Calu3 (cell line): ENCODE results near the gene RTKN. TPM values are rescaled to one million over a fixed set of nuclear protein-coding genes. Genes with fewer than 3 reads are reported as not detected.
A peak's percentile ranks its signal among the peaks of the same experiment; 100 is the strongest.
"Not testable (repeated sequence)": the region's sequence is repeated elsewhere in the genome, so short reads cannot be mapped to it uniquely, and the experiment has no call there.

Experiments used
- BruUV-seq: library from RNA; stranded (reverse); fragments of 400-500 nt; replicated peaks from 2 replicates; lab custom pipeline; 2021; lab: Mats Ljungman, UMichigan
- CTCF ChIA-PET: fragments of 300-600 bp; sonication (Branson Sonifier 250); formaldehyde crosslinking; loops from one replicate; lab custom pipeline; 2022; ENCODE audit warnings: antibody characterized with exemption; lab: Charles Lee
- DNase-seq: peaks from one replicate; pipeline ENCODE4 v3.0.0; 2022
- H3K27ac Mint-ChIP-seq: one replicate; pipeline ENCODE4 v1.8.0; 2022; ENCODE audit warnings: mixed read lengths; ENCODE audit not compliant: unreplicated experiment
- H3K27me3 Mint-ChIP-seq: one replicate; pipeline ENCODE4 v1.8.0; 2022; ENCODE audit warnings: mixed read lengths; ENCODE audit not compliant: unreplicated experiment
- H3K36me3 Mint-ChIP-seq: one replicate; pipeline ENCODE4 v1.8.0; 2022; ENCODE audit warnings: mild to moderate bottlenecking, moderate library complexity, mixed read lengths; ENCODE audit not compliant: insufficient read depth, unreplicated experiment
- H3K4me1 Mint-ChIP-seq: one replicate; pipeline ENCODE4 v1.8.0; 2022; ENCODE audit warnings: mild to moderate bottlenecking, low read depth, mixed read lengths; ENCODE audit not compliant: unreplicated experiment
- H3K4me3 Mint-ChIP-seq: one replicate; pipeline ENCODE4 v1.8.0; 2022; ENCODE audit warnings: mild to moderate bottlenecking, low read depth, moderate library complexity, mixed read lengths; ENCODE audit not compliant: unreplicated experiment
- H3K9me3 Mint-ChIP-seq: one replicate; pipeline ENCODE4 v1.8.0; 2022; ENCODE audit warnings: low read depth, mixed read lengths; ENCODE audit not compliant: unreplicated experiment
- CTCF ChIP-seq: fragments of 200-600 bp; IDR thresholded peaks from one replicate; pipeline ENCODE4 v1.8.0; 2022; ENCODE audit warnings: antibody characterized with exemption; ENCODE audit not compliant: unreplicated experiment
- intact Hi-C: fragments of 100-400 bp; cut with micrococcal nuclease; formaldehyde crosslinking; loops from one replicate; pipeline ENCODE4 v1.10.0; 2022; ENCODE audit not compliant: unreplicated experiment
- total RNA-seq: library from RNA; stranded (reverse); gene quantifications from 2 replicates; pipeline ENCODE4 v1.2.3, GENCODE V29; 2022

Gene RTKN
- total RNA-seq, 1 experiment from 2014 or later = 97.6 TPM

GRCh38 chr2:74424139-74424992 is 17.4 kb downstream of the RTKN start:
- TF ChIP-seq CTCF = no peak
- intact Hi-C loops = no loop called here
- Mint-ChIP-seq H3K27me3 (no peaks in the 10 kb centered on the region), H3K4me1 (peaks cover 35% of the 10 kb centered on the region), H3K27ac (peak overlapping the region; percentile 84), H3K9me3 (no peaks in the 10 kb centered on the region), H3K36me3 (peaks cover 67% of the 10 kb centered on the region), H3K4me3 (no peak overlapping the region)
- BruUV-seq = no TSS peak
- no peak for DNase-seq
- CTCF ChIA-PET = interaction anchor here (0.7 kb wide), 1 partner anchor 1180 kb away, joined by 3 read pairs; no protein-coding TSS in a partner anchor

- no peaks in the 10 kb centered on the region for H3K9me3 Mint-ChIP-seq
- H3K4me1 Mint-ChIP-seq = peaks cover 35% of the 10 kb centered on the region
- H3K36me3 Mint-ChIP-seq = peaks cover 63% of the 10 kb centered on the region
- CTCF ChIA-PET = interaction anchor here (0.7 kb wide), 1 partner anchor 1179 kb away, joined by 3 read pairs; no protein-coding TSS in a partner anchor
- no TSS peak for BruUV-seq
- H3K27ac Mint-ChIP-seq = peak overlapping the region; percentile 96
- H3K27me3 Mint-ChIP-seq = no peaks in the 10 kb centered on the region
- H3K4me3 Mint-ChIP-seq = peak overlapping the region; percentile 99
- no peak for DNase-seq
- intact Hi-C loops = no loop called here
- TF ChIP-seq CTCF = no peak
Observed at GRCh38 chr2:74423231-74424095, 18.3 kb downstream of the RTKN start.

GRCh38 chr2:74421221-74421870 is 20.4 kb downstream of the RTKN start, which contains the start of the genes C2orf81 and WDR54:
Gene C2orf81, minus strand, starts transcription at chr2:74421619. Its CDS starts 59 bp downstream, at chr2:74421560.
Gene WDR54, plus strand, starts transcription at chr2:74421730. Its CDS starts 424 bp downstream, at chr2:74422154.
- Mint-ChIP-seq H3K27ac (peak within 1 kb of the TSS; percentile 96), H3K4me1 (peaks cover 35% of the 10 kb centered on the region), H3K36me3 (peaks cover 58% of the 10 kb centered on the region), H3K9me3 (no peaks in the 10 kb centered on the region), H3K27me3 (no peaks in the 10 kb centered on the region), H3K4me3 (peak within 1 kb of the TSS; percentile 99)
- no peak for TF ChIP-seq CTCF
- intact Hi-C loops = no loop called here
- no TSS peak for BruUV-seq
- CTCF ChIA-PET = interaction anchor here (1.2 to 1.4 kb wide), 3 partner anchors 19 to 30 kb away, joined by 3 to 8 read pairs (median 4); no protein-coding TSS in a partner anchor
- peak; percentile 95 for DNase-seq

- not testable (repeated sequence) for H3K9me3 Mint-ChIP-seq
- H3K27ac Mint-ChIP-seq = peak overlapping the region; percentile 96
Observed at GRCh38 chr2:74420443-74421103, 21.2 kb downstream of the RTKN start.

More at GRCh38 chr2:74420443-74421103, 21.2 kb downstream of the RTKN start:
- H3K36me3 Mint-ChIP-seq = peaks cover 51% of the 10 kb centered on the region
- intact Hi-C loops, DNase-seq, H3K27me3 Mint-ChIP-seq, BruUV-seq: not testable (repeated sequence)
- H3K4me3 Mint-ChIP-seq = peak overlapping the region; percentile 99
- CTCF ChIA-PET = interaction anchor here (1.2 to 1.4 kb wide), 3 partner anchors 20 to 29 kb away, joined by 3 to 8 read pairs (median 4); no protein-coding TSS in a partner anchor
- peaks cover 35% of the 10 kb centered on the region for H3K4me1 Mint-ChIP-seq
